Fibroblast of lung (primary cell): ENCODE data around the gene KIZ. TPM values are rescaled to one million over a fixed set of nuclear protein-coding genes. Genes with fewer than 3 reads are reported as not detected.

Experiments
- DNase-seq, 2 donors: peaks; one replicate each; pipeline versions ENCODE4 v3.0.0 to v3.0.0-alpha.2; 2010; ENCODE audit warnings: low read depth in 2 of 2
- H2AFZ ChIP-seq: 2 replicates; pipeline ENCODE4 v1.5.1; 2012; ENCODE audit warnings: low read length, control low read depth, inconsistent platforms
- H3K27ac ChIP-seq: 2 replicates; pipeline ENCODE4 v1.5.1; 2011; ENCODE audit warnings: low read length, control low read depth; ENCODE audit not compliant: insufficient read depth
- H3K27me3 ChIP-seq: 2 replicates; pipeline ENCODE4 v1.5.1; 2011; ENCODE audit warnings: mild to moderate bottlenecking, low read length; ENCODE audit not compliant: control insufficient read depth, insufficient read depth
- H3K36me3 ChIP-seq: 2 replicates; pipeline ENCODE4 v1.5.1; 2011; ENCODE audit warnings: low read length; ENCODE audit not compliant: control insufficient read depth, insufficient read depth
- H3K4me1 ChIP-seq: 2 replicates; pipeline ENCODE4 v1.5.1; 2011; ENCODE audit warnings: low read length; ENCODE audit not compliant: control insufficient read depth, insufficient read depth; ENCODE audit errors: extremely low read depth
- H3K4me2 ChIP-seq: 2 replicates; pipeline ENCODE4 v1.5.1; 2011; ENCODE audit warnings: low read length, control low read depth; ENCODE audit not compliant: insufficient read depth; ENCODE audit errors: extremely low read depth
- H3K4me3 ChIP-seq, 4 experiments: fragments of 200-600 bp in 1 of 4; sonication (generic) in 1 of 4; replicated peaks in 1 of 4; 2 replicates each; pipeline ENCODE4 v1.5.1; 2011 to 2016; ENCODE audit warnings: low read length in 4 of 4, low read depth in 3 of 4, mild to moderate bottlenecking in 3 of 4, control low read depth in 2 of 4, inconsistent platforms in 1 of 4, mixed read lengths in 1 of 4; ENCODE audit not compliant: insufficient read depth in 1 of 4; ENCODE audit errors: control extremely low read depth in 1 of 4
- H3K79me2 ChIP-seq: 2 replicates; pipeline ENCODE4 v1.5.1; 2012; ENCODE audit warnings: mild to moderate bottlenecking, low read length, inconsistent platforms; ENCODE audit not compliant: control insufficient read depth, insufficient read depth
- H3K9ac ChIP-seq: 2 replicates; pipeline ENCODE4 v1.5.1; 2011; ENCODE audit warnings: mild to moderate bottlenecking, low read length, control low read depth; ENCODE audit not compliant: insufficient read depth
- H3K9me3 ChIP-seq: 2 replicates; pipeline ENCODE4 v1.5.1; 2012; ENCODE audit warnings: low read depth, low read length; ENCODE audit not compliant: control insufficient read depth, insufficient read depth
- H4K20me1 ChIP-seq: 2 replicates; pipeline ENCODE4 v1.5.1; 2011; ENCODE audit warnings: low read length; ENCODE audit not compliant: control insufficient read depth, insufficient read depth; ENCODE audit errors: extremely low read depth
- EZH2 ChIP-seq: IDR thresholded peaks from 2 replicates; pipeline ENCODE4 v1.5.1; 2012; ENCODE audit warnings: low read length, control low read depth, mild to moderate bottlenecking; ENCODE audit errors: missing control alignments
- polyA plus RNA-seq, 2 donors: library from polyadenylated mRNA; depleted of rRNA in 1 of 2; stranded (reverse) in 1 of 2; unstranded in 1 of 2; fragments of >200 nt; gene quantifications; 2 replicates each; pipeline ENCODE4 v1.2.1, GENCODE V29; 2011 to 2012; ENCODE audit warnings: missing spikeins in 1 of 2
- total RNA-seq: library from RNA; depleted of rRNA; stranded (reverse); fragments of >200 nt; gene quantifications from 2 replicates; pipeline ENCODE4 v1.2.1, GENCODE V29; 2014
- TF ChIP-seq, protein P1 (sequence below), 2 donors: IDR thresholded peaks in 1 of 2; conservative IDR thresholded peaks in 1 of 2; 1 replicate in 1 of 2; 2 replicates in 1 of 2; pipeline ENCODE4 v1.5.1; 2011 to 2012; ENCODE audit warnings: low read length in 2 of 2, control low read depth in 1 of 2, inconsistent platforms in 1 of 2, low read depth in 1 of 2, mild to moderate bottlenecking in 1 of 2

The KIZ gene
- total and polyA plus RNA-seq, 2 donors (not counting 1 experiment from before 2014, with no cell fraction given) = 11.5 to 23.5 TPM

DNA sequence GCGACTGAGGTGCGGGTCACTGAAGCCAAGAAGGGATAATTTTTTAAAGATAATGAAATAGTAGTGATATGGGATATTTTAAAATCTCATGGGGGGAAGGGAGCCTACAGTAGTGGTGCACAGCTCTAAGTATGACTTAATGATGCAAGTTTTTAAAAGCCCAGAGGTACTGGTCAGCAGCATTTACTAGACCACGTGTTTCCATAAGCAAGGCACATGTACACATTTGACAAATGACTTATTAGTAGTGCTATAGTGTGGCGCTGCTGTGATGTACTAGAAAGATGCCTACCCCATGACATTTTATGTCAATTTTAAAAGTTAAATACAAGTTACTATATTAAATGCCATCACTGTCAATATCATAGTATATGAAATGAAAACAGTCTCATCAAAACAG, 12.2 kb upstream of the KIZ start:
- Histone ChIP-seq H3K4me3 (no peak overlapping the region), H3K79me2 (no peaks in the 10 kb centered on the region), H3K9me3 (no peaks in the 10 kb centered on the region), H3K27ac (no peak overlapping the region), H3K4me2 (no peak overlapping the region), H3K36me3 (no peaks in the 10 kb centered on the region), H3K27me3 (peaks cover under 1% of the 10 kb centered on the region), H2AFZ (no peak overlapping the region), H4K20me1 (no peaks in the 10 kb centered on the region), H3K9ac (no peak overlapping the region), H3K4me1 (no peaks in the 10 kb centered on the region)
- no peak for DNase-seq
- no peak for TF ChIP-seq EZH2
- TF ChIP-seq, protein P1, sequence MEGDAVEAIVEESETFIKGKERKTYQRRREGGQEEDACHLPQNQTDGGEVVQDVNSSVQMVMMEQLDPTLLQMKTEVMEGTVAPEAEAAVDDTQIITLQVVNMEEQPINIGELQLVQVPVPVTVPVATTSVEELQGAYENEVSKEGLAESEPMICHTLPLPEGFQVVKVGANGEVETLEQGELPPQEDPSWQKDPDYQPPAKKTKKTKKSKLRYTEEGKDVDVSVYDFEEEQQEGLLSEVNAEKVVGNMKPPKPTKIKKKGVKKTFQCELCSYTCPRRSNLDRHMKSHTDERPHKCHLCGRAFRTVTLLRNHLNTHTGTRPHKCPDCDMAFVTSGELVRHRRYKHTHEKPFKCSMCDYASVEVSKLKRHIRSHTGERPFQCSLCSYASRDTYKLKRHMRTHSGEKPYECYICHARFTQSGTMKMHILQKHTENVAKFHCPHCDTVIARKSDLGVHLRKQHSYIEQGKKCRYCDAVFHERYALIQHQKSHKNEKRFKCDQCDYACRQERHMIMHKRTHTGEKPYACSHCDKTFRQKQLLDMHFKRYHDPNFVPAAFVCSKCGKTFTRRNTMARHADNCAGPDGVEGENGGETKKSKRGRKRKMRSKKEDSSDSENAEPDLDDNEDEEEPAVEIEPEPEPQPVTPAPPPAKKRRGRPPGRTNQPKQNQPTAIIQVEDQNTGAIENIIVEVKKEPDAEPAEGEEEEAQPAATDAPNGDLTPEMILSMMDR (conservative IDR thresholded peaks at IDR 0.05 in 1 of 2, IDR thresholded peaks at IDR 0.05 in 1 of 2; ENCODE audit: low read depth in 1 of 2, low read length in 2 of 2) = no peak

DNA sequence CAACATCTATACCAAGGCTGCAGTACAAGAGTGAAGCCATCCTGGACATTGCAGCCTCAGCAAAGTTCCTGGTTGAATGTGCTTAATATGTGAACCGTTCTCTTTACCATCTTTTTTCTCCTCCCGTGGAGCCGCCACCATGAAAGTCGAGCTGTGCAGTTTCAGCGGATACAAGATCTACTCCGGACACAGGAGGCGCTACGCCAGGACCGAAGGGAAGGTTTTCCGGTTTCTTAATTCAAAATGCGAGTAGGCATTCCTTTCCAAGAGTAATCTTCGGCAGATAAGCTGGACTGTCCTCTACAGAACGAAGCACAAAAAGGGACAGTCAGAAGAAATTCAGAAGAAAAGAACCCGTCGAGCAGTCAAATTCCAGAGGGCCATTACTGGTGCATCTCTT, 11.3 kb upstream of the KIZ start:
- DNase-seq = no peak
- TF ChIP-seq, protein P1 (conservative IDR thresholded peaks at IDR 0.05 in 1 of 2, IDR thresholded peaks at IDR 0.05 in 1 of 2; ENCODE audit: low read depth in 1 of 2, low read length in 2 of 2) = no peak
- TF ChIP-seq EZH2 = no peak
- H3K9ac ChIP-seq = no peak overlapping the region
- no peaks in the 10 kb centered on the region for H3K4me1 ChIP-seq
- H3K4me3 ChIP-seq = no peak overlapping the region
- H2AFZ ChIP-seq = no peak overlapping the region
- no peaks in the 10 kb centered on the region for H3K27me3 ChIP-seq
- no peak overlapping the region for H3K4me2 ChIP-seq
- H3K36me3 ChIP-seq = no peaks in the 10 kb centered on the region
- no peaks in the 10 kb centered on the region for H3K79me2 ChIP-seq
- no peaks in the 10 kb centered on the region for H3K9me3 ChIP-seq
- no peak overlapping the region for H3K27ac ChIP-seq
- no peaks in the 10 kb centered on the region for H4K20me1 ChIP-seq

DNA sequence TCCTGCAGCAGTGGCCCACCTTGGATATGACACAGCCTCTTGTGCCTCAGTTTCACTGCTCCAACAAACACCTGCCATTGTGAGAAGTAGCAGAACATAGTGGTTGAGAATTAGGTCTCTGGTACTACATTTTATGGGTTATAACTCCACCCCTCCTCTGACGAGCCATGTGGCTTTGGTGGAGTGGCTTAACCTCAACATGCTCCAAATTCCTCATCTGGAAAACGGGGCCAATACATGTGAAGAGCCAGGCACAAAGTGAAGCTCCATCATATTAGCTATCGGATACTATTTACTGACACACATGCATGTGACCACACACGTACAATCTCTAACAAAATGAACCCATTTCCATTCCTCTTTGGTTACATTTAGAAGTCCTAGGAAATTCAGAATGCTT, 8.4 kb upstream of the KIZ start:
- TF ChIP-seq, protein P1 (conservative IDR thresholded peaks at IDR 0.05 in 1 of 2, IDR thresholded peaks at IDR 0.05 in 1 of 2; ENCODE audit: low read depth in 1 of 2, low read length in 2 of 2) = no peak
- no peak for TF ChIP-seq EZH2
- Histone ChIP-seq H3K36me3 (no peaks in the 10 kb centered on the region), H3K79me2 (no peaks in the 10 kb centered on the region), H3K27me3 (no peaks in the 10 kb centered on the region), H3K9me3 (no peaks in the 10 kb centered on the region), H3K9ac (no peak overlapping the region), H2AFZ (no peak overlapping the region), H3K4me2 (no peak overlapping the region), H3K27ac (no peak overlapping the region), H4K20me1 (no peaks in the 10 kb centered on the region), H3K4me1 (no peaks in the 10 kb centered on the region), H3K4me3 (no peak overlapping the region)
- DNase-seq = no peak
